HG02759 (cell line): ENCODE data around the gene ASB16.
"Not testable (repeated sequence)": the region's sequence is repeated elsewhere in the genome, so short reads cannot be mapped to it uniquely, and the experiment has no call there.

ENCODE experiments used
- ATAC-seq: cut with Tn5 transposase; IDR thresholded peaks from one replicate; pipeline ENCODE4 v1.9.1; 2021; ENCODE audit warnings: mild to moderate bottlenecking, moderate library complexity; ENCODE audit not compliant: unreplicated experiment

Gene ASB16

DNA sequence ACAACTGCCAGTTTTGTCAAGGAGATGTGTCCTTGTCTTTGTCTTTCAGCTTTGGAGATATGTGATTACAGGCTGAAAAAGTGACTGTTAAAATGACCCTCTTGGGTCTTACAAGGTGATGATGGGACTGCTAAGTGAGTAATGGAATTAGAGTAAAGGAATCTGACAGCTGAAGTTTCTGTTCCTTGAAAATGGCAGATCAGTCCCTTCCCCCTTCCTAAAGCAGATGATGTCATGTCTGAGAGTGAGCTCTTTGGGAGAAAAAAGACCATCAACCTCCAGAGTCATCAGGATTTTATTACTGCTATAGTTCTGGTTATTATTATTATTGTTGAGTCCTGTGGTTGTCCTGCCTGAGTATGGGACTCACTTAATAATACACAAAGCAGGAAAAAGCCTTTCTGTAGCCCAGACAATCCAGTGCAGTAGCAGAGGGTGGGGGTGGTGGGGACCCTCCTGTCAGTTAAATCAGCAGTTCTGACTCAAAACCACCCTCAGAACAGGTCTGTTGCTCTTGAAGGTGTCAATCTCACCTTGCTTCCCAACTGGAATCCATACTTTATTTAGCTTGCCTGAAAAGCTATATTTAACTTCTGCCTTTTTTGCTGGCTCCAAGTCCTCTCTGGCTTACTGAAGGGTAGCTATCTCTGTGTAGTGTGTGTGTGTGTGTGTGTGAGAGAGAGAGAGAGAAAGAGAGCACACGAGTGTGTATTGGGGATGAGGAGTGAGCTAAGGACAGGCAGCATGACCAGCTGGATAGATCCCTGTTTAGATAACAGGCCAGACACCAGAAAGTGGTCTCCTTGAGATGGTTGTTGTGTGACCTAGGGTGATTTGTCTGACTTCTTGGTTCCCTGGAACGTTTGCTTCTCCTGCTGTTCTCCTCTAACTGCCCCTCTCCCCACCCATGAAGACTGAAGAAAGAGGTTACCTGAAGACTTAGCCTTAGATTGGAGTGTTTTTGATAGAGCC, 23.8 kb upstream of the ASB16 start:
- ATAC-seq: no peak

DNA sequence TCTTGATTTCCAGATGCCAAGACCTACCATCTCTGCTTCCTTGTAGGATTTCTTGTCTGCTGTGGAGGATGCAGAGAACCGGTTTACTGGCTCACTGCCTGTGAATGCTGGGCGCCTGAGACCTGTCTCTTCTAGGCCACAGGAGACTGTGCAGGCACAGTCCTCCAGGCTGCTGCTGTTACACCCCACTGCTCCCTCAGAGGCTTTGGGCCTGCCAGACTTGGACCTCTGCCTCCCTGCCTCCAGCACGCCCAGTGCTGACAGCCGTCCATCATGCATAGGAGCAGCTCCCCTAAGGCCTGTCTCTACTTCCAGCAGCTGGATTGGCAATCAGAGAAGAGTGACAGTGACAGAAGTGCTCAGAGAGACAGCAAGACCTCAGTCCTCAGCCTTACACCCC, 22.7 kb upstream of the ASB16 start:
- no peak for ATAC-seq

DNA sequence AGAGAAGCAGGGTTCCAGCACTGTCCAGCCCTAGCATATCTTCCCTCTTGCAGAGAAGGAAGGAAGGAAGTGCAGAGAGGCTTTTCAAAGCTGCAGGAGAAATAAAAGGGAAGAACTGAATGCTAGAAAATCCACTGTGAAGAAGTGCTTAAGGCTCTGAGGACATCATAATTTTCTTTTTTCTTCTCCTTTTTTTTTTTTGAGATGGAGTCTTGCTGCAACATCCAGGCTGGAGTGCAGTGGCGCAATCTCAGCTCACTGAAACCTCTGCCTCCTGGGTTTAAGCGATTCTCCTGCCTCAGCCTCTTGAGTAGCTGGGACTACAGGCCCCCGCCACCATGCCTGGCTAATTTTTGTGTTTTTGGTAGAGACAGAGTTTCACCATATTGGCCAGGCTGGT, 21.4 kb upstream of the ASB16 start:
- ATAC-seq: not testable (repeated sequence)

DNA sequence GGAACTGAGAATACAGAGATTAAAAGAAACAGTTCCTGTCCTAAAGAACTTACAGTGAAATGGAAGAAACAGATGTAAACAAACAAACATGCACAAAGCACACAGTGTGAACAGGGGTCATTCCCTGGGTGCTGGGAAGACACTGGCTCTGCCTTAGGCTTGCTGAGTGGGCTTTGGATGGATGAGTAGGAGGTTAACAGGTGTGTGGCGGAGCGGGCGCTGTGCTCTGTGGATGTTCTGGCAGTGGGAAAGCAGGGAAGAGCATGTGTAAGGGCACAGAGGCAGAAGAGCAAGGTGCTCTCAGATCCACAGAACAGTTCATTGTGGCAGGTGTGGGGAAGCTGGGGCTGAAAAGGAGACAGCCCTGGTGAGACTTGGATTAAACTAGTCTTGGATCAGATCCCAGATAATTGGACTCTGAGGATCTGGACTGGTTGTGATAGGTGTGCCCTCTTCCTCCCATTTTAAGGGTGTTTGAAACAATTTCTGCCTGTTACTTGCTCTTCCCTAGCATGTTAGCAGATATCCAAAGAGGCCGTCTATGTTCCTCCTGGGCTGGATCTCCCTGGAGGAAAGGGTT, 20.7 kb upstream of the ASB16 start:
- no peak for ATAC-seq

DNA sequence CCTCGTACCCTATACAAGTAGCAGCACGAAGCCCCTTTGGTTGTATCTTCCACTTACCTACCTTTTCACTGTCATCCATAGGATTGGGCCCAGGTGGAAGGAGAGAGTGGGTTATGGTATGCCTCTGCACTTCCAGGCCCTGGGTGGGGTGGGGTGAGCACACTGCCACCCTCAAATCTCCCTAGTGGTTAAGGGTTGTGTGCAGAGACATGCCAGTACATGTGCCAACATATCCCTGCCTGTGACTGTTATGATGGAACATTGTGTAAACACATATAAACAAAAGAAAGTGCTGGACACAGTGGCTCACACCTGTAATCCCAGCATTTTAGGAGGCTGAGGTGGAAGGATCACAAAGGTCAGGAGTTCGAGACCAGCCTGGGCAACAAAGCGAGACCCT, 17.6 kb upstream of the ASB16 start:
- ATAC-seq: no peak

DNA sequence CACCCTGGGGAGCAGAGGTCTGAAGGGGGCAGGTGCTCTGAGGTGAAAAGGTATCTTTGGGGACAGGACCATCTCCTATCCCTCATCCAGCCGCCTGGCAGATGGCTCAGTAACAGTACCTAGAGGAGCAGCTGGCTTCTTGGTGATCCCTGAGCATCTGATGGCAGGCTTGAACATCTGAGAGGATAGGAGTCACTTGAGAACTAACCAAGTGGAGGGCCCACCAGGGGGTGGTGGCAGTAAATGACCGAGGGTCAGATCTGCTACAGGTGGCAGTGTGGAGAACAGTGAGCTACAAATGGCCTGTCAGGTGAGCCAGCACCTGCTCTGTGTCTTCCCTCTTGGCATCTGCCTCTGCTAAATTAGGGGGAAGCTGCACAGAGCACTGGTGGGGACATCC, 15.0 kb upstream of the ASB16 start:
- no peak for ATAC-seq

DNA sequence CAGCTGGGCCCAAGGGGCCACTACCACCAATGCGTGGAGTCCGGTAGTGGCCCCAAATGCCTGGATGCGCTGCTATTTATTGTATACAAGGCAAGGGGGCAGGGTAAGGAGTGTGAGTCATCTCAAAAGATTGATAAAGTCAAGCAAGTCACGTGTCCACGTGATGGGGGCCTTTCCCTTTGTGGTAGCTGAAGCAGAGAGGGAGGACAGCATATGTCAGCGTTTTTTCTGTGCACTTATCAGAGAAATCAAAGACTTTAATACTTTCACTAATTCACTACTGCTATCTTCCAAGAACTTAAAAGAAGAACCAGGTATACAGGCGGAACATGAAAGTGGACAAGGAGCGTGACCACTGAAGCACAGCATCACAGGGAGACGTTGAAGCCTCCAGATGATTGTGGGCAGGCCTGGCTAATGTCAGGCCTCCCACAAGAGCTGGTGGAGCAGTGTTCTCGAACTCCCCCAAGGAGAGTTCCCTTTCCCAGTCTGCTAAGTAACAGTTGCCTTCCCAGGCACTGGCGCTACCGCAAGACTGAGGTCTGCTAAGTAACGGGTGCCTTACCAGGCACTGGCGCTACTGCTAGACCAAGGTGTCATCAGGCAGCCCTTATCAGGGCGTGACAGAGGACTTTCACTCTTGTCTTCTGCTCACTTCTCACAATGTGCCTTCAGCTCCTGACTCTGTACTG, 10.8 kb upstream of the ASB16 start:
- ATAC-seq: no peak

DNA sequence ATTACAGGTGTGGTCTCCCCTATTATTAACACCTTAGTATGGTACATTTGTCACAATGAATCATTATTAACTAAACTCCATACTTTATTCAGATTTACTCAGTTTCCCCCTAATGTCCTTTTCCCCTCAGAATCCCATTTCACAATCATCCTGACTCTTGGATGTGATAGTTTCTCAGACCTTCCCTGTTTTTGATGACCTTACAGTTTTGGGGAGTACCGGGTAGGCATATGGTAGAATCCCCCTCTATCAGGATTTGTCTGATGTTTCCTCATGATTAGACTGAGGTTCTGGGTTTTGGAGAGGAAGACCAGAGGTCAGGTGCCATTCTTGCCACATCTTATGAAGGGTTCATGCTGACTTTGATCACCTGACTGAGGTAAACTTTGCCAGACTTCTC, 6.0 kb upstream of the ASB16 start:
- ATAC-seq: no peak

DNA sequence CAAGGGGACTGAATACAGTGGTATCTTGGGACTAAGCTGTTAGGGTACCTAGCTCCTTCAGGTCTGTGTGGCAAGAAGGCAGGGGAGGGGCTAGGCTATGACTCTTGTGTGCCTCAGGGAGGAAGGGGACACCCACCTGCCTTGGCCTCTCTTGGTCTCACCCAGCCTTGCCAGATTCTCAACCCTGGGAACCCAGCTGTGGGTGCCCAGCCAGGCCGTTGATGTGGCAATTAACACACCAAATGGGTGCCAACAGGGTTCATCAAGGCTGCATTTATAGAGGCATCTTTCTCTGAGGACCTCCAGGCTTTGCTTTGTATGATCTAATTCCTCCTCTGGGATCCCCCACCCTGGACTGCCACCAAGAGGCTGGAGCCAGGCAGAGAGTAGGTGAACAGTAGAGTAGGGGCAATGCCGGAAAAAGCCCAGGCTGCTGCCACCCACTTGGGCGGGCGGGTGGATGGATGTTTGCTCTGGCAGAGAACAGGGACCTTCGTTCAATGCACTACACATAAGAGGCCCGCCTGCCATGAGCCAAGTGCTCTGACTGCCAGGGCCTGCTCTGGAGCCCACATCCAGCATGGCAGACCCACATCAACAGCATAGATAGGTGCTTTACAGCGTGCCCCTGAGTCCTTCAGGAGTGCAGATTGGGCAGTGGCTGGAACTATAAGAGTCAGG, 3.2 kb upstream of the ASB16 start:
- no peak for ATAC-seq

DNA sequence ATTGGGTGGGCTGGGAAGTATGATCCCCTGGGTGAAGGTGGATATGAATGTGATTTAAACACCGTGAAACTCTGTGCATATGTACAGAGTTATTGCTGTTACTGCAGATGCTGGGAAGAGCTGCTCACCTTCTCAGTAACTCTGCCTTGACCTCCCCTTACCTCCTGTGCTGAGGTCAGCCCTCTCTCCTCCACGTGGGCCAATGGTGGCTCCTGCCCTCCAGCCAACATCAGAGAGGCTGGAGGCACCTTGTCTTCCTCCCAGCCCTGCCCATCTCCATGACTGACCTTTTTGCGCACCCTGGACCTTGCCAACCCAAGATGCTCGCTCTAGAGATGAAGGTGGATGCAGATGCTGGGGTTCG, 387 bp upstream of the ASB16 start:
- no peak for ATAC-seq

DNA sequence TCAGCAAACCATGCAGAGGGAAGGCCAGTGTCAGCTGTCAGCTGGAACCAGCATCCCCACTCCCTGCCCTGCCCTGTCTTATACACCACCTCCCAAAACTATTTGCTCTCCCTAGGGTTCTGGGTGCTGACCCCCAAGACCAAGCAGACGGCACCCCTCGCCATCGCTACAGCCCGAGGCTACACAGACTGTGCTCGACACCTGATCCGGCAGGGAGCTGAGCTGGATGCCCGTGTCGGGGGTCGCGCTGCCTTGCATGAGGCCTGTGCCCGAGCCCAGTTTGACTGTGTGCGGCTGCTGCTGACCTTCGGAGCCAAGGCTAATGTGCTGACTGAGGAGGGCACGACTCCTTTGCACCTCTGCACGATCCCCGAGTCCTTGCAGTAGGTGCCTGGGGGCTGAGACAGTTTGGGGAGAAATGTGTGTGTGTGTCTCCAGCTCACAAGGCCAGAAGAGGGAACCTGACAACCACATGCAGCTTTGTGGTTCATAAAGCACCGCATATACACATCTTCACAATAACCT, 1.5 kb downstream of the ASB16 start:
- no peak for ATAC-seq

DNA sequence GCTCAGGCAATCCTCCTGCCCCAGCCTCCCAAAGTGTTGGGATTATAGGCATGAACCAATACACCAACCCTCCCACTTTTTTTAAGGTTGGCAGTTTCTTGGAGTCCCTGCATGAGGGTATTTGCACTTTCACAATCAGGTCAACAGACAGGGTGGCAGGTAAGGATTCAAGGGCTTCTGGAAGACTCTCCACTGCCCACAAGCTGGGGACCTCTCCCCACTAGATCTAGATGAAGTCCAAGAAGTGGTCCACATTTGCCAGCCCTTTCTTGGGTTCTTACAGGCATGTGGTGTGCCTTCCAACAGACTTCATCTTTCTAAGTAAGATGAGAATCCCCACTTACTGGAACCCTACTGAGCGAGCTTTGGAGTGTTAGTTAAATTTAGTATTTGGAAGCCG, 3.9 kb downstream of the ASB16 start:
- ATAC-seq: no peak

DNA sequence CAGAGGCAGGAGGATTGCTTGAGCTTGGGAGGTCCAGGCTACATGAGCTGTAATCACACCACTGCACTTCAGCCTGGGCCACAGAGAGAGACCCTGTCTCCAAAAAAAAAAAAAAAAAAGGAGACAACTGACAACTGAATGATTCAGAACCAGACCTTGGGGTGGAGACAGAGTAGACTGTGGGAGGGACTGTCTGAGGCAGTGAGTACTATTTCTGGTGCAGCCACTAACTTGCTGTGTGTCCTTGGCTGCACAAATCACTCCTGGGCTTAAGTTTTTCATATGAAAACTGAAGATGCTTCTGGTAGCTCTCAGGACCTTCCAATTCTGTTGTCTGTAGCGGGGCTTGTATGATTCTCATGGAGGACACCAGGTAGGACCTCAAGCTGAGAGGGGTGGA, 5.8 kb downstream of the ASB16 start:
- ATAC-seq: no peak

DNA sequence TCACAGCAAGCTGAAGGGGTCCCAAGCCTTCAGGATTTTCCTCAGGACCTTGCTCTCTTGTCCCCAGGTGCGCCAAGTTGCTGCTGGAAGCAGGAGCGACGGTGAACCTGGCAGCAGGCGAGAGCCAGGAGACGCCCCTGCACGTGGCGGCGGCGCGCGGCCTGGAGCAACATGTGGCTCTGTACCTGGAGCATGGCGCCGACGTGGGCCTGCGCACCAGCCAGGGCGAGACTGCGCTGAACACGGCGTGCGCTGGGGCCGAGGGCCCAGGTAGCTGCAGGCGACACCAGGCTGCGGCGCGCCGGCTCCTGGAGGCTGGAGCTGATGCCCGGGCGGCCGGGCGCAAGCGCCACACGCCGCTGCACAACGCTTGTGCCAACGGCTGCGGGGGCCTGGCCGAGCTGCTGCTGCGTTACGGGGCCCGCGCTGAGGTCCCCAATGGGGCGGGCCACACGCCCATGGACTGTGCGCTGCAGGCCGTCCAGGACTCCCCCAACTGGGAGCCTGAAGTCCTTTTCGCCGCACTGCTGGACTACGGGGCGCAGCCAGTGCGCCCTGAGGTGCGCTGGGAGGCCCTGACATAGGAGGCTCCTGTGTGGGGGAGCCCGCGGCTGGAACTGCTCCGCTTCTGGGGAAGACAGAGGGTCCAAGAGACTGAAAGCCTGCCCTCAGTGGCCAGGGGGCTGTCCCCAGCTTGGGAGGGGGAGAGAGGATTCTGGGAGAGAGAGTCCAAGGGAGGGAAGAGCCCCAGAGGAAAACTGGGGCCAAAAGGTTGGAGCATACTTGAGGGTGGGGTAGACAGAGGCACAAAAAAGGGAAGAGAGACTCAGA, 6.4 kb downstream of the ASB16 start:
- no peak for ATAC-seq

DNA sequence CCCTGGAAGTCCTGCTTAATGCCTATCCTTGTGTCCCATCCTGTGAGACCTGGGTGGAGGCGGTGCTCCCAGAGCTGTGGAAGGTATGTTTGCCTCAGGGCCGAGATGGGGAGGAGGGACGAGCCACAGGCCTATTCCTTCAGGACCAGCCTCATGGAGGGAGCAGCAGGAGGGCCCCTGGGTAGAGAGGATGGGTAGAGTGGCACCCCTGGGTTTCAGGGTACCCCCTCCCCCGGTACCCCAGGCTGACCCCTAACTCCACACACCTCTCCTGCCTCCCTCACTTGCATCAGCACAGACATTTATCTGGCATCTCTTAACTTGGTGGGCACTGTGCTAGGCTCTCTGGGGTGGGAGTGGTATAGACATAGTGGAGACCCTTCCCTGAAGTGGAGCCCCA, 7.1 kb downstream of the ASB16 start:
- no peak for ATAC-seq

DNA sequence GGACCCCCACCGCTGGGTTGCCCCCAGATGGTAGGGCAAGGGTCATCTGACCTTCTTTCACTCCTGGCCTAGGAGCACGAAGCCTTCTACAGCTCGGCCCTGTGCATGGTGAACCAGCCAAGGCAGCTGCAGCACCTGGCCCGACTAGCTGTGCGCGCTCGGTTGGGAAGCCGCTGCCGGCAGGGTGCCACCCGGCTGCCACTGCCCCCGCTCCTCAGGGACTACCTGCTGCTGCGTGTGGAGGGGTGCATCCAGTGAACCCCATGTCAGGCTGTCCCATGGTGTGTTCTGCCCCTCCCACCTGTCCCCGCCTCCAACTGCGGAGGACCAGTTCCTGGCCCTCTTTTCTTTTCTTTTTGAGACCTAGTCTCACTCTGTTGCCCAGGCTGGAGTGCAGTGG, 7.6 kb downstream of the ASB16 start:
- ATAC-seq: no peak

DNA sequence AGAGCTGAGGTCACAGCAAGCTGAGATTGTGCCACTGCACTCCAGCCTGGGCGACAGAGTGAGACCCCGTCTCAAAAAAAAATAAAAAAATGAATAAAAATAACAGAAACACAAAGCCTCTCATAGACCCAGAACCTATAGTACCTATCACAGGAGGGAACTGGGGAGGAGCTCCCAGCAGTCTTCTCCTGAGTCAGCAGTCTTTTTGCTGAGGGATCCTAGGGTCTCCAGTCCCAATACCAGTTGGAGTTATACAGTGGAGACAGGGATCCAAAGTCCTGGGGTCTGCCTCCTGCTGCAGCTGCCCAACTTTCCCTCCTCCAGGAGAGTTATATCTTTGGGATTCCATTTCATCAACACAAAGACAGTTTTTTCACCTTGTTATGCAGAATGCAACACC, 12.5 kb downstream of the ASB16 start:
- ATAC-seq: no peak

DNA sequence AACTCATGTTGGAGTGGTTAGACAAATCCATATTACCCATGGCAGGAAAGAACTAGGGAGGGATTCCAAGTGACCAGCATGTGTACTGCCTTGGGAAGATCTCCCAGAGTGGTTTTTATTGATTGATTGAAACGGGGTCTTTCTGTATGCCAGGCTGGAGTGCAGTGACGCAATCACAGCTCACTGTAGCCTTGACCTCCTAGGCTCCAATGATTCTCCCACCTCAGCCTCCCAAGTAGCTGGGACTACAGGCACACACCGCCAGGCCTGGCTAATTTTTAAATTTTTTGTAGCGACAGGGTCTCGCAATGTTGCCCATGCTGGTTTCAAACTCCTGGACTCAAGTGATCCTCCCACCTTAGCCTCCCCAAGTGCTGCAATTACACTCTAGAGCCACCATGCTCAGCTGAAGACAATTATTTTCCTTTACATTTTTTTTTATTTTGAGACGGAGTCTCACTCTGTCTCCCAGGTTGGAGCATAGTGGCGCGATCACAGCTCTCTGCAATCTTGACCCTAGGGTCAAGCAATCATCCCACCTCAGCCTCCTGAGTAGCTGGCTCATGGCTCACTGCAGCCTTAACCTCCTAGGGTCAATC, 13.8 kb downstream of the ASB16 start:
- no peak for ATAC-seq

DNA sequence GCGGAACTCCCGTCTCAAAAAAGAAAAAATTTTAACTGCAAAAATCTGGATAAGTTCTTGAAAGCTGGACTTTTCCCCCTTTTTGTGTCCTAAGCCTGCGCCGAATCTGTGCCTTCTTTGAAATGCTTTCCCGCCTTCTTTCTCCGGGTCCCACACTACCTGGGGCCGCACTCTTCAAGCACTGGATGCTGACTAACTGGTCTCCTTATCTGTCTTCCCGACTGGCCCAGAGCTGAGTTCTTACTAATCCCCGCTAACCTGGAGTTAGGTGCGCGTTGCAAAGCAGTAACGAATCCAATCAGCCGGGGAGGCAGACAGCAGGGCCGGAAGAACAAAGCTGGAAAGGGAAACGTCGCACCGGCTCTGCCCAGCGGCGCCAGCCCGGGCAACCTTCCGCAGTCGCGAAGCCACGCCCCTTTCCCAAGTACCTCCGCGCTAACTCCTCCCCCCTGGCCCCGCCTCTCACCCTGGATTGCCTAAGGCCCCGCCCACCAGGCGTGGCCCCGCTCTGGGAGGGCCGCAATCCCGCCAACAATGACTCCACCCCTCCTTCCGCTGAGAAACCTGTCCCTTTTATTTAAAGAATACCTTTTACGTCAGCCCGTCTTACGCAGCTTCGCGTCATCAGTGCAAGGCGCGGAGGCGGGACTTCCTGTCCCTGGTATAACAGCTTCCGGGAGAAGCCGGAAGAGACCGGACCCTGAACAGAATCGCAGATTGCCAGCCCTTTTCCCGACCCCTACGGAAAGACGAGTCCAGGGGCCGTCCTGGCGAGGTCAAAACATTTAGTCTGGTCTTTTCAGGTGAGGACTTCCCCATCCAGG, 16.0 kb downstream of the ASB16 start, which contains the start of gene TMUB2:
TMUB2 (plus strand) TSS at position 666 of the 824 bp plus-strand sequence. CDS start 737 bp downstream, outside the sequence.
- peak; percentile 86 for ATAC-seq
